Immature natural killer cell (primary cell): ENCODE results near the gene SPPL3. TPM values are rescaled to one million over a fixed set of nuclear protein-coding genes. Genes with fewer than 3 reads are reported as not detected.
"Not testable (repeated sequence)": the region's sequence is repeated elsewhere in the genome, so short reads cannot be mapped to it uniquely, and the experiment has no call there.

Source experiments
- DNase-seq, 3 donors: peaks; one replicate each; pipeline ENCODE4 v3.0.0; 2022; ENCODE audit warnings: mixed read lengths in 1 of 3
- H3K27ac Mint-ChIP-seq, 6 donors: one replicate each; pipeline ENCODE4 v1.8.0; 2020; ENCODE audit warnings: mixed read lengths in 6 of 6, mild to moderate bottlenecking in 5 of 6, inconsistent platforms in 4 of 6, moderate library complexity in 3 of 6
- H3K27me3 Mint-ChIP-seq, 3 donors: one replicate each; pipeline ENCODE4 v1.8.0; 2020 to 2021; ENCODE audit warnings: low read depth in 3 of 3, mild to moderate bottlenecking in 3 of 3, mixed read lengths in 3 of 3, moderate library complexity in 3 of 3, inconsistent platforms in 1 of 3
- H3K36me3 Mint-ChIP-seq, 3 donors: one replicate each; pipeline ENCODE4 v1.8.0; 2020; ENCODE audit warnings: mixed read lengths in 3 of 3, inconsistent platforms in 2 of 3, mild to moderate bottlenecking in 2 of 3
- H3K4me1 Mint-ChIP-seq, 2 donors: one replicate each; pipeline ENCODE4 v1.8.0; 2020; ENCODE audit warnings: inconsistent platforms in 2 of 2, mild to moderate bottlenecking in 2 of 2, mixed read lengths in 2 of 2, moderate library complexity in 1 of 2
- H3K4me3 Mint-ChIP-seq, 5 donors: one replicate each; pipeline ENCODE4 v1.8.0; 2020; ENCODE audit warnings: mild to moderate bottlenecking in 5 of 5, mixed read lengths in 5 of 5, inconsistent platforms in 3 of 5, moderate library complexity in 3 of 5
- H3K9me3 Mint-ChIP-seq, 6 donors: one replicate each; pipeline ENCODE4 v1.8.0; 2020; ENCODE audit warnings: mild to moderate bottlenecking in 6 of 6, mixed read lengths in 6 of 6, inconsistent platforms in 4 of 6, moderate library complexity in 3 of 6
- polyA plus RNA-seq, 3 donors: library from polyadenylated mRNA; unstranded; fragments of 300-500 nt; fragmentation: Illumina TruSeq; gene quantifications; one replicate each; pipeline ENCODE4 v1.2.3, GENCODE V29; 2021

SPPL3 gene
- polyA plus RNA-seq, 3 donors from 2014 or later, result 10.2 to 18.8 (median 15.6) TPM

DNA sequence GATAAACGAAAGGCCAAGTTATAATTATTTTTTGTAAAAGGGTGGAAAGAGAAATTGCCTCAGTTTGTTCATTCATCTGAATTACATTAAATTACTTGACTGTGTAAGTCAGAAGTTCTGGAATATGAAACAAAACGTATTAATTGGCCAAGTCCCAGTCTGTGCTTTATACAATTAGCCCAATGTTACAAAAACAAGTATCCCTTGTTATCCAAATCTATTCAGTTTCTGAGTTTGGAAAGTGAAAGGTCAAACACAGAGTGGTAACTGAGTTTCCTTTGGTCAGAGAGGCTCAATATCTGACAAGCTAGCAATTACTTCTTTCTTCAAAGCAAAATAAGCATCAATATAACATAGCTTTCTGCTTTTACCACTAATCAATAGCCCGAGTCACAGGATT, 62.6 kb downstream of the SPPL3 start:
- H3K27ac Mint-ChIP-seq, result no peak overlapping the region
- DNase-seq, result no peak
- no peaks in the 10 kb centered on the region for H3K36me3 Mint-ChIP-seq
- peaks cover 39 to 62% of the 10 kb centered on the region in 2 donors for H3K4me1 Mint-ChIP-seq
- H3K9me3 Mint-ChIP-seq, result no peaks in the 10 kb centered on the region
- peaks cover 0 to 6% (median 0%) of the 10 kb centered on the region in 3 donors for H3K27me3 Mint-ChIP-seq
- H3K4me3 Mint-ChIP-seq, result no peak overlapping the region

DNA sequence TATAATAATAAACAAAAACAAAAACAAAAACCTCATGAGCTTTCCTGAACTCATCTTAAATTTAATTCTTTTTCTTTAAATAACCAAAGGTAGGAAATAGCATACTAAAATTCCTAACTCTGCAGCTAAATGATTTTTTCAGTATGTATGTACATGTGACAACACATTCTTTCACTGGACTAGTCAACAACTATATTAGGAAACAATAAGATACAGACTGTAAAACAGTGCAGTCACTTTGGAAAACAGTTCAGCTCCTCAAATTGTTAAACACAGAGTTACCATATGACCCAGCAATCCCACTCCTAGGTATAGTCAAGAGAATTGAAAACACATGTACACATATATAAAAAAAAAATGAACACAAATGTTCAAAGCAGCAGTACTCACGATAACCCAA, 64.7 kb downstream of the SPPL3 start:
- no peak for DNase-seq
- Mint-ChIP-seq H3K36me3 (no peaks in the 10 kb centered on the region), H3K9me3 (no peaks in the 10 kb centered on the region), H3K4me3 (no peak overlapping the region), H3K27ac (no peak overlapping the region), H3K4me1 (peaks cover 50 to 76% of the 10 kb centered on the region in 2 donors), H3K27me3 (peaks cover 0 to 6% (median 0%) of the 10 kb centered on the region in 3 donors)

DNA sequence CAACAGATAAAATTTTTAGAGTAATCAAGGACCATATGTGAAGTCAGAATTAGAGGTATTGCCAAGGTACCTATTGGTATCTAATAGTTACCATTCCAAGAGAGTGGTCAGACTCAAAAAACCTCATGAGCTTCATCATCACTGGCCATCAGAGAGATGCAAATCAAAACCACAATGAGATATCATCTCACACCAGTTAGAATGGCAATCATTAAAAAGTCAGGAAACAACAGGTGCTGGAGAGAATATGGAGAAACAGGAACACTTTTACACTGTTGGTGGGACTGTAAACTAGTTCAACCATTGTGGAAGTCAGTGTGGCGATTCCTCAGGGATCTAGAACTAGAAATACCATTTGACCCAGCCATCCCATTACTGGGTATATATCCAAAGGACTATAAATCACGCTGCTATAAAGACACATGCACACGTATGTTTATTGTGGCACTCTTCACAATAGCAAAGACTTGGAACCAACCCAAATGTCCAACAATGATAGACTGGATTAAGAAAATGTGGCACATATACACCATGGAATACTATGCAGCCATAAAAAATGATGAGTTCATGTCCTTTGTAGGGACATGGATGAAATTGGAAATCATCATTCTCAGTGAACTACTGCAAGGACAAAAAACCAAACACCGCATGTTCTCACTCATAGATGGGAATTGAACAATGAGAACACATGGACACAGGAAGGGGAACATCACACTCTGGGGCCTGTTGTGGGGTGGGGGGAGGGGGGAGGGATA, 65.4 kb downstream of the SPPL3 start:
- peaks cover 50 to 76% of the 10 kb centered on the region in 2 donors for H3K4me1 Mint-ChIP-seq
- not testable (repeated sequence) for H3K36me3 Mint-ChIP-seq, DNase-seq, H3K9me3 Mint-ChIP-seq, H3K27ac Mint-ChIP-seq, H3K4me3 Mint-ChIP-seq, H3K27me3 Mint-ChIP-seq

DNA sequence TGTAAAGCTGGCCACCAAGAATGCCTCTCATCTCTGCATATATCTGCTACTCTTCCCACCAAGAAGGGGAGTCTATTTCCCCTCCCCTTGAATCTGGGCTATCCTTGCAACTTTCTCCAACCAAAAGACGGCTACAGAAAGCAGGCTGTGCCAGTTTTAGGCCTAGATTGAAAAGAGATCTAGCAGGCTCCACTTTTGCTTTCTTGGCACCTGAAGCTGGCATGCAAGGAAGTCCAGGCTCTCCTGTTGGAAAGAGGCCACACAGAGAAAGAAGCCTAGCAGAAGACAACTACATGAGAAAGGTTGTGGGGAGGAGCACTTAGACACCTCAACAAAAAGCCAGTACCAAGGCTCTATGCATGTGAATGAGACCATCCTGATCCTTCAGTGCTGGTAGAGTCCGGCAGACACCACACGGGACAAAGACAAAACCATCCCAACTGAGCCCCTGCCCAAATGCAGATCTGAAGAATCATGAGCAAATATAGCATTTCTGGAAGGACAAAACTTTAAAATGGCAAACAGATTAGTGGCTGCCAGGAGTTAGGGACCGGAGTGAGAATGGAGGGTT, 68.0 kb downstream of the SPPL3 start:
- H3K36me3 Mint-ChIP-seq, result no peaks in the 10 kb centered on the region
- H3K9me3 Mint-ChIP-seq, result no peaks in the 10 kb centered on the region
- peak overlapping the region in 2 of 6 donors; percentile 6 to 29 for H3K27ac Mint-ChIP-seq
- DNase-seq, result no peak
- no peak overlapping the region for H3K4me3 Mint-ChIP-seq
- H3K4me1 Mint-ChIP-seq, result peaks cover 47 to 67% of the 10 kb centered on the region in 2 donors
- H3K27me3 Mint-ChIP-seq, result no peaks in the 10 kb centered on the region

DNA sequence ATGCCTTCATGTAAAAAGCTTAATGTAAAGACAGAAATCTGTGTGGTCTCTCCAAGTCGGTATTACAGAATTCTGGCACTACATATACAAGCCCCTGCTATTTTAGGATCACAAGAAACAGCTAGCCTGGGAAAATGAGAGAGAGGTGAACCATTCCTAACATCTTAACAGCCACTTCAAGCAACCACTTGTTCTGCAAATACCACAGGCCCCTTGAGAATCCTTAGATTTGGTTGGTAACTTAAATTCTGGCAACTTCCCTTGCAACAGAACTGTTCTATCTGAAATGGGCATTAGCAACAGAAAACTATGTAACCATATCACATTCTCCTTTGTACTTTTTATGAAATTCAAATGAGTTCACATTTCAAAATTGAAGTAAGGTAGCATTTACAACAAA, 68.5 kb downstream of the SPPL3 start:
- no peak overlapping the region for H3K4me3 Mint-ChIP-seq
- DNase-seq, result no peak
- H3K9me3 Mint-ChIP-seq, result no peaks in the 10 kb centered on the region
- H3K27ac Mint-ChIP-seq, result peak overlapping the region in 4 of 6 donors; percentile 9 to 29 (median 22)
- no peaks in the 10 kb centered on the region for H3K36me3 Mint-ChIP-seq
- peaks cover 53 to 71% of the 10 kb centered on the region in 2 donors for H3K4me1 Mint-ChIP-seq
- H3K27me3 Mint-ChIP-seq, result no peaks in the 10 kb centered on the region

DNA sequence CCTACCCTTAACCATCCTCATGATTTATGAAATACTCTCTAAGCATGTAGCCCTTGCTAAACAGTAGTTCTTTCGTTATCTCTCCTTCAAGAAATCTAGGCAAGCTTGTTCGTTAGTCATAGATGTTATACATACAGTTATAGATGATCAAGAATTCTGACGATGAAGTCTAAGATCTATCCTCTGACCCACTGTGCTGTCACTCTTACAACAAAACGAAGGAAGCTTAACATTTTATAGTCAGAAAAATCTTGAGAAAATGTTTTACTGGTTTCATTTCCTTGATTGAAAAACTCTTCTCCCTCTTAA, 68.9 kb downstream of the SPPL3 start:
- H3K27ac Mint-ChIP-seq, result peak overlapping the region in 2 of 6 donors; percentile 9 to 19
- no peaks in the 10 kb centered on the region for H3K36me3 Mint-ChIP-seq
- H3K27me3 Mint-ChIP-seq, result no peaks in the 10 kb centered on the region
- H3K4me1 Mint-ChIP-seq, result peaks cover 54 to 71% of the 10 kb centered on the region in 2 donors
- peak overlapping the region in 1 of 5 donors; percentile 10 for H3K4me3 Mint-ChIP-seq
- no peak for DNase-seq
- no peaks in the 10 kb centered on the region for H3K9me3 Mint-ChIP-seq

DNA sequence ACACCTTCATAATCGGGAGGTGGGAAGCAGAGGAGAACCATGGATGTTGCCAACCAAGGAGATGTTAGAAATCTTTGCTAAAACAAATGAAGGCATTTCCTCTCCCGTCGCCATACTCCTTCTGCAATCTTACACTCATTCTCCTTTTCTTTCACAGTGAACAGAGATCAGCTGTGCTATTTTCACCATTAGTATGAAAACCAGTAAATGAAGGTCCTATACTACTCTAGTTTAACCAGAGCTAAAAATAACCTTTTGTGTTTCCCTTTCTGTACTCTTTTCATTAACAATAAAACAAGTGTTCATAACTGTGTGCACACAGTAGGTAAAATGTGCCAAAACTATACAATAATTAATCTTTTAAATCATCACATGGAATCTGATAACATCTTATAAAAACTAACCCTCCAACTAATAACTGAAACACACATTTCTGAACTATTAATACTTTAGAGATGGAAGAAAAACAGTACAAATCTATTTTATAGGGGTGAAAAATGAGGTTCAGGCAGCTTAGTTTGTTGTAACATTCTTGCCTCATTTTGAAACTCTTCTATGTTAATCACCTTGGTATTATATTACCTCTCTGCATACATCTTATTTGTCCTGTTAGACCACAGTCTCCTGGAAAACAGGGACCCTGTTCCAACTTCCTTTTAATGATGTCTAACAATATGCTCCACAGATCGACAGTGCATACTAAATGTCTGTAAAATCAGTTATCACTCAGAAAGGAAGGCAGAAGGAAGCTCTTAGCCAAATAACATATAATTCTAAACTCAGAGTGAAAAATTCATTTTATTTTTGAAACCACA, 69.5 kb downstream of the SPPL3 start:
- Mint-ChIP-seq H3K27ac (peak overlapping the region in 3 of 6 donors; percentile 16 to 55 (median 18)), H3K4me1 (peaks cover 56 to 73% of the 10 kb centered on the region in 2 donors), H3K27me3 (no peaks in the 10 kb centered on the region), H3K36me3 (no peaks in the 10 kb centered on the region), H3K4me3 (peak overlapping the region in 1 of 5 donors; percentile 10), H3K9me3 (no peaks in the 10 kb centered on the region)
- DNase-seq, result no peak

- Mint-ChIP-seq H3K27ac (peak overlapping the region in 1 of 6 donors; percentile 20), H3K27me3 (no peaks in the 10 kb centered on the region), H3K36me3 (no peaks in the 10 kb centered on the region), H3K4me1 (peaks cover 60 to 74% of the 10 kb centered on the region in 2 donors), H3K9me3 (no peaks in the 10 kb centered on the region), H3K4me3 (peak overlapping the region in 1 of 5 donors; percentile 26)
- DNase-seq, result no peak
Measured at GRCh38 chr12:120833849-120834248, 70.3 kb downstream of the SPPL3 start.

DNA sequence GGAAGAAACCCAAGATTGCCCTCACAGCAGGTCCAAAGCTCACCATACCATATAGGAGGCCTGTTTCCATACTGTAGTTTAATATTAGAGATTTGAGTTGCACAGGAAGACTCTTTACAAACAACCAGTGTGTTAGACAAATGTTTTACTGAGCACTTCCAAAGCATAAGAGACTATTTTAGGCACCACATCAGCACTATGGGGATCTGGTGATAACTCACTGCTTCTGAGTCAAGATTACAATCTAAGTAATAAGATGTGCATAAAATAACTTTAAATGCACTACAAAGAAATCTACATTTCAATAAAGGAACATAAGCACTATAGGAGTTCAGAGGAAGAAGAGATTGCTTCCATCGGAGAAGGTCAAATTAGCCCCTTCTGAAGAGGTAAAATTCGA, 71.4 kb downstream of the SPPL3 start:
- H3K4me3 Mint-ChIP-seq, result no peak overlapping the region
- peaks cover 62 to 79% of the 10 kb centered on the region in 2 donors for H3K4me1 Mint-ChIP-seq
- no peak for DNase-seq
- H3K27me3 Mint-ChIP-seq, result no peaks in the 10 kb centered on the region
- H3K27ac Mint-ChIP-seq, result no peak overlapping the region
- H3K36me3 Mint-ChIP-seq, result no peaks in the 10 kb centered on the region
- no peaks in the 10 kb centered on the region for H3K9me3 Mint-ChIP-seq

DNA sequence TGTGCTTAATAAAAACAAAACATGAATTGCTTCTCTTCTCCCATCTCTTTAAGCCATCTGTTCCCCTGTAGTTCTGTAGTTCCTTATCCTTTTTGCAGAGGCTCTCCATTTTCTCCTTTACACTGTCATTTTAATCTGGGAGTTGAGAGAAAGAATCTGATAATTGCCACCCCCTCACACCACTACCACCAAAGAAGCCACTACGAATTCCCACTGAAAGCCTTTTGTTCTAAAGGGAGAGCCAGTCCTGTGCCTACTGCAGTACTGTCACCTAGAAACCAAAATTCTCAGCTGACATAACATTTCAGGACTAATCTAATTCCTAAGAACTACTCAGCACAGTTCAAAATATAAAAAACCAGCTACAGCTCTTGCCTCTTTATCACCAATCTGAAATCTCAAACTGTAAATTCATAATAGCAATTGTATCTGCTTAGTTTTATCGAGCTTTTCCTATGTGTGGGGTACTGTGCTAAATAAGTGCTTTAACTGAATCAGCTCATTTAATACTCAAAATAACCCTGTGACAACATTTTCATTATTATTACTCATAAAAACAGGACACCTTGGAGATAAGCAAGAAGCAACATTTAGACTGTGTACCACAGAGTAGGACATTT, 72.4 kb downstream of the SPPL3 start:
- Mint-ChIP-seq H3K36me3 (no peaks in the 10 kb centered on the region), H3K4me3 (no peak overlapping the region), H3K4me1 (peaks cover 63 to 83% of the 10 kb centered on the region in 2 donors), H3K9me3 (no peaks in the 10 kb centered on the region), H3K27ac (peak overlapping the region in 3 of 6 donors; percentile 1 to 34 (median 26)), H3K27me3 (no peaks in the 10 kb centered on the region)
- DNase-seq, result no peak

DNA sequence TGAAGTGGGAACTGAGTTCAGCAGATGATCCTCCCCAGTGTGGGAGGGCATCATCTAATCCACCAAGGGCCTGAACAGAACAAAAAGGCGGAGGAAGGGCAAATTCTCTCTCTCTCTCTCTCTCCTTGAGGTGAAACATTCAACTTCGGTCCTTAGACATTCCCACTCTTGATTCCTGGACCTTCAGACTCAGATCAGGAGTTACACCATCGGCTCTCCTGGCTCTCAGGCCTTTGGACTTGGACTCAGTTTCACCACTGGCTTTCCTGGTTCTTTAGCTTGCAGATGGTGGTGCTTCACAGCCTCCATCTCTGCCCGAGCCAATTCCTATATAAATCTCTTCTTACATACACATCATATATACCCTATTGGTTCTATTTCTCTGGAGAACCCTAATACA, 73.2 kb downstream of the SPPL3 start:
- H3K27ac Mint-ChIP-seq, result peak overlapping the region in 2 of 6 donors; percentile 12 to 37
- no peaks in the 10 kb centered on the region for H3K9me3 Mint-ChIP-seq
- peaks cover 61 to 81% of the 10 kb centered on the region in 2 donors for H3K4me1 Mint-ChIP-seq
- no peak for DNase-seq
- H3K4me3 Mint-ChIP-seq, result no peak overlapping the region
- H3K27me3 Mint-ChIP-seq, result no peaks in the 10 kb centered on the region
- no peaks in the 10 kb centered on the region for H3K36me3 Mint-ChIP-seq

- Mint-ChIP-seq H3K4me3 (no peak overlapping the region), H3K27ac (peak overlapping the region in 3 of 6 donors; percentile 12 to 53 (median 37)), H3K27me3 (no peaks in the 10 kb centered on the region), H3K4me1 (peaks cover 57 to 80% of the 10 kb centered on the region in 2 donors), H3K9me3 (no peaks in the 10 kb centered on the region), H3K36me3 (no peaks in the 10 kb centered on the region)
- no peak for DNase-seq
Measured at GRCh38 chr12:120830052-120830940, 73.9 kb downstream of the SPPL3 start.

DNA sequence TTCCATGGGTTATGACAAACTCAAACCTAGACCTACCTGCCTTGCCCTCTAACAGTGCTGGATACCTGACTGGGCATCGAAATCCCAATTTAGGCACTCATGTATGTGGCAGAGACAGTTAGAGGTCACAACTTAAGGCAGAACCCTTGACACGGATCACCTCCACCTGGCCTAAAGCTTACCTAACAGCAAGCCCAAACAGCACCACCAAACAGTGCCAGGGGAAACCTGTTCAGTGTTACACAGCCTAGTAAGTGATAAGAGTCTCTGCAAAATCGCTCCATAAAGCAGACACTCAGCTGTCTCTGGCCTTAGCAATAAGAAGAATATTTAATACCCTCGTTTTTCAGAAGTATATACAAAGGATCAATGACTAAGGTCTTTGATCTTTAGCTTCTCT, 77.8 kb downstream of the SPPL3 start:
- Mint-ChIP-seq H3K36me3 (no peaks in the 10 kb centered on the region), H3K4me1 (peaks cover 46 to 80% of the 10 kb centered on the region in 2 donors), H3K27me3 (no peaks in the 10 kb centered on the region), H3K4me3 (no peak overlapping the region), H3K9me3 (no peaks in the 10 kb centered on the region), H3K27ac (no peak overlapping the region)
- no peak for DNase-seq
